HepG2 (cell line): ENCODE results near the gene SLC12A2. TPM values are rescaled to one million over a fixed set of nuclear protein-coding genes. Genes with fewer than 3 reads are reported as not detected.
A peak's percentile ranks its signal among the peaks of the same experiment; 100 is the strongest.

Experiments
- ARID5B ChIP-seq: IDR thresholded peaks from 2 replicates; pipeline ENCODE4 v1.4.0; 2020; ENCODE audit warnings: mild to moderate bottlenecking, missing genetic modification reagents
- HNRNPLL ChIP-seq: fragments of 200-400 bp; formaldehyde crosslinking; IDR thresholded peaks from 2 replicates; pipeline ENCODE4 v1.6.1; 2017; ENCODE audit warnings: mild to moderate bottlenecking, low read depth, low read length; ENCODE audit not compliant: poor library complexity, severe bottlenecking
- ISL2 ChIP-seq: sonication (generic); formaldehyde crosslinking; IDR thresholded peaks from 2 replicates; pipeline ENCODE4 v1.5.0; 2020; ENCODE audit warnings: missing genetic modification reagents
- KDM5B ChIP-seq: sonication (generic); formaldehyde crosslinking; IDR thresholded peaks from 2 replicates; pipeline ENCODE4 v1.4.0; 2020; ENCODE audit warnings: missing genetic modification reagents, mild to moderate bottlenecking, borderline replicate concordance
- MAFG ChIP-seq: sonication (generic); formaldehyde crosslinking; IDR thresholded peaks from 2 replicates; pipeline ENCODE4 v1.5.1; 2020; ENCODE audit warnings: mild to moderate bottlenecking, missing genetic modification reagents
- NCOA5 ChIP-seq: sonication (generic); formaldehyde crosslinking; IDR thresholded peaks from 2 replicates; pipeline ENCODE4 v1.4.0; 2020; ENCODE audit warnings: missing genetic modification reagents
- NKX3-1 ChIP-seq: sonication (generic); formaldehyde crosslinking; IDR thresholded peaks from 2 replicates; pipeline ENCODE4 v1.5.0; 2020; ENCODE audit warnings: missing genetic modification reagents
- RAD51 ChIP-seq: fragments of 450-650 bp; IDR thresholded peaks from 2 replicates; pipeline ENCODE4 v1.6.1; 2016; ENCODE audit warnings: borderline replicate concordance
- RARA ChIP-seq: IDR thresholded peaks from 2 replicates; pipeline ENCODE4 v1.6.1; 2016; ENCODE audit warnings: missing genetic modification reagents, missing compliant biosample characterization
- SP5 ChIP-seq: IDR thresholded peaks from 2 replicates; pipeline ENCODE4 v1.6.1; 2016; ENCODE audit warnings: low read depth, borderline replicate concordance
- THYN1 ChIP-seq: sonication (generic); formaldehyde crosslinking; IDR thresholded peaks from 2 replicates; pipeline ENCODE4 v1.8.1; 2023; ENCODE audit warnings: low read depth, mild to moderate bottlenecking, moderate library complexity, missing genetic modification reagents, borderline replicate concordance
- TOPORS ChIP-seq: sonication (generic); formaldehyde crosslinking; IDR thresholded peaks from 2 replicates; pipeline ENCODE4 v1.8.0; 2023; ENCODE audit warnings: mild to moderate bottlenecking, missing genetic modification reagents
- YY1 ChIP-seq: IDR thresholded peaks from 2 replicates; pipeline ENCODE4 v1.6.1; 2011; ENCODE audit warnings: low read length, low read depth, moderate library complexity, mild to moderate bottlenecking; ENCODE audit not compliant: insufficient read depth, insufficient replicate concordance
- ZBTB42 ChIP-seq: sonication (generic); formaldehyde crosslinking; IDR thresholded peaks from 2 replicates; pipeline ENCODE4 v1.5.0; 2020; ENCODE audit warnings: mild to moderate bottlenecking, missing genetic modification reagents
- ZBTB7B ChIP-seq: sonication (generic); formaldehyde crosslinking; IDR thresholded peaks from 2 replicates; pipeline ENCODE4 v1.4.0; 2020; ENCODE audit warnings: missing genetic modification reagents
- ZFP36L1 ChIP-seq: sonication (generic); formaldehyde crosslinking; IDR thresholded peaks from 2 replicates; pipeline ENCODE4 v1.8.0; 2022; ENCODE audit warnings: mild to moderate bottlenecking, missing genetic modification reagents, moderate library complexity
- ZMYM3 ChIP-seq: sonication (generic); formaldehyde crosslinking; IDR thresholded peaks from 2 replicates; pipeline ENCODE4 v1.5.1; 2020; ENCODE audit warnings: mild to moderate bottlenecking, missing genetic modification reagents
- ZNF260 ChIP-seq: sonication (generic); formaldehyde crosslinking; IDR thresholded peaks from 2 replicates; pipeline ENCODE4 v1.4.0; 2020; ENCODE audit warnings: missing genetic modification reagents, low read depth, mild to moderate bottlenecking, borderline replicate concordance
- ZNF350 ChIP-seq: sonication (generic); formaldehyde crosslinking; IDR thresholded peaks from 2 replicates; pipeline ENCODE4 v1.4.0; 2020; ENCODE audit warnings: mild to moderate bottlenecking, low read depth, missing genetic modification reagents, borderline replicate concordance
- ZNF44 ChIP-seq: sonication (generic); formaldehyde crosslinking; IDR thresholded peaks from 2 replicates; pipeline ENCODE4 v1.5.1; 2020; ENCODE audit warnings: mild to moderate bottlenecking, missing genetic modification reagents
- ZNF501 ChIP-seq: sonication (generic); formaldehyde crosslinking; IDR thresholded peaks from 2 replicates; pipeline ENCODE4 v1.5.1; 2020; ENCODE audit warnings: mild to moderate bottlenecking, moderate library complexity, missing genetic modification reagents
- ZNF615 ChIP-seq: sonication (generic); formaldehyde crosslinking; IDR thresholded peaks from 2 replicates; pipeline ENCODE4 v1.5.0; 2020; ENCODE audit warnings: mild to moderate bottlenecking, missing genetic modification reagents, borderline replicate concordance
- ZNF720 ChIP-seq: sonication (generic); formaldehyde crosslinking; IDR thresholded peaks from 2 replicates; pipeline ENCODE4 v1.4.0; 2020; ENCODE audit warnings: missing genetic modification reagents
- ZNF816 ChIP-seq: sonication (generic); formaldehyde crosslinking; IDR thresholded peaks from 2 replicates; pipeline ENCODE4 v1.8.0; 2022; ENCODE audit warnings: missing genetic modification reagents, mild to moderate bottlenecking, borderline replicate concordance
- polyA plus RNA-seq, 8 experiments: library from polyadenylated mRNA; depleted of rRNA in 3 of 8; stranded (reverse) in 7 of 8; unstranded in 1 of 8; fragments of >200 nt; fragmentation: Illumina TruSeq in 4 of 8; extraction: Trizol in 4 of 8; gene quantifications; 2 replicates each; pipeline versions ENCODE4 v1.2.1 to v1.2.3, GENCODE V29; 2011 to 2016; ENCODE audit warnings: low read depth in 4 of 8, missing spikeins in 1 of 8, mixed read lengths in 1 of 8; ENCODE audit not compliant: insufficient read depth in 1 of 8
- total RNA-seq, 5 experiments: library from RNA; depleted of rRNA; stranded (reverse); fragments of >200 nt; fragmentation: Illumina TruSeq; extraction: Trizol; gene quantifications; 2 replicates each; pipeline ENCODE4 v1.2.3, GENCODE V29; 2016; ENCODE audit warnings: low read depth in 1 of 5
- TF ChIP-seq, protein P1 (sequence below): sonication (generic); formaldehyde crosslinking; IDR thresholded peaks from 2 replicates; pipeline ENCODE4 v1.4.0; 2020; ENCODE audit warnings: missing genetic modification reagents

Gene SLC12A2
- total and polyA plus RNA-seq, 2 of the 13 experiments (the other 11 are each of a cell fraction or from before 2014, with no cell fraction given), result 4.0 to 9.7 TPM

GRCh38 chr5:128201065-128201926 is 117.7 kb downstream of the SLC12A2 start (continued):
- TF ChIP-seq YY1 (peak; percentile 49), ZMYM3 (CRISPR knock-in tag) (no peak), RAD51 (0 out of 2 replicates have a peak, but pooled peaks have one; percentile 17), KDM5B (CRISPR knock-in tag) (no peak), ZNF260 (CRISPR knock-in tag) (no peak), ZBTB42 (CRISPR knock-in tag) (no peak), ZBTB7B (CRISPR knock-in tag) (no peak), ZNF501 (CRISPR knock-in tag) (peak; percentile 62), SP5 (CRISPR knock-in tag) (no peak; the same call in 1 of the 2 replicates), ZNF720 (no peak), ZNF350 (CRISPR knock-in tag) (no peak), ZNF816 (CRISPR knock-in tag) (no peak), NCOA5 (CRISPR knock-in tag) (no peak), HNRNPLL (peak; percentile 59), ISL2 (CRISPR knock-in tag) (no peak), TOPORS (CRISPR knock-in tag) (no peak), THYN1 (no peak), ARID5B (CRISPR knock-in tag) (0 out of 2 replicates have a peak, but pooled peaks have one; percentile 24), ZFP36L1 (CRISPR knock-in tag) (no peak), MAFG (no peak), RARA (no peak), ZNF615 (CRISPR knock-in tag) (no peak), ZNF44 (CRISPR knock-in tag) (no peak), NKX3-1 (no peak)
- TF ChIP-seq, protein P1, sequence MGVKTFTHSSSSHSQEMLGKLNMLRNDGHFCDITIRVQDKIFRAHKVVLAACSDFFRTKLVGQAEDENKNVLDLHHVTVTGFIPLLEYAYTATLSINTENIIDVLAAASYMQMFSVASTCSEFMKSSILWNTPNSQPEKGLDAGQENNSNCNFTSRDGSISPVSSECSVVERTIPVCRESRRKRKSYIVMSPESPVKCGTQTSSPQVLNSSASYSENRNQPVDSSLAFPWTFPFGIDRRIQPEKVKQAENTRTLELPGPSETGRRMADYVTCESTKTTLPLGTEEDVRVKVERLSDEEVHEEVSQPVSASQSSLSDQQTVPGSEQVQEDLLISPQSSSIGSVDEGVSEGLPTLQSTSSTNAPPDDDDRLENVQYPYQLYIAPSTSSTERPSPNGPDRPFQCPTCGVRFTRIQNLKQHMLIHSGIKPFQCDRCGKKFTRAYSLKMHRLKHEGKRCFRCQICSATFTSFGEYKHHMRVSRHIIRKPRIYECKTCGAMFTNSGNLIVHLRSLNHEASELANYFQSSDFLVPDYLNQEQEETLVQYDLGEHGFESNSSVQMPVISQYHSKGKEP, result no peak
